ENCODE results near the gene ISM1.

- no peak for TF ChIP-seq CTCF (CRISPR knock-in tag; IDR thresholded peaks at IDR 0.05)
- no peak for TF ChIP-seq JUND (CRISPR knock-in tag; IDR thresholded peaks at IDR 0.05)
- no peak for TF ChIP-seq ZNF512 (CRISPR knock-in tag; IDR thresholded peaks at IDR 0.05)
Observed at GRCh38 chr20:13296070-13296469, 75.0 kb downstream of the ISM1 start.

Data from HepG2 (cell line).